Upper lobe of left lung (tissue), 6 donors: ENCODE data around the gene CCNY. TPM values are rescaled to one million over a fixed set of nuclear protein-coding genes. Genes with fewer than 3 reads are reported as not detected.

Experiments used
- ATAC-seq, 2 donors: fragments of 200-7000 bp; cut with Tn5 transposase; one replicate each; pipeline ENCODE4 v1.9.1; 2022; ENCODE audit warnings: mild to moderate bottlenecking in 2 of 2, moderate library complexity in 2 of 2; ENCODE audit not compliant: low FRiP score in 2 of 2
- DNase-seq, 2 donors: peaks; one replicate each; pipeline ENCODE4 v3.0.0-alpha.2; 2019 to 2020
- H3K27ac ChIP-seq, 4 donors: fragments of 200-600 bp; sonication (generic); one replicate each; pipeline ENCODE4 v1.5.1; 2016 to 2019
- H3K27me3 ChIP-seq, 4 donors: fragments of 200-600 bp; sonication (generic); one replicate each; pipeline ENCODE4 v1.5.1; 2017 to 2019
- H3K36me3 ChIP-seq, 4 donors: fragments of 200-600 bp; sonication (generic); one replicate each; pipeline ENCODE4 v1.5.1; 2016 to 2019
- H3K4me1 ChIP-seq, 4 donors: fragments of 200-600 bp; sonication (generic); one replicate each; pipeline ENCODE4 v1.5.1; 2018 to 2019
- H3K4me3 ChIP-seq, 4 donors: fragments of 200-600 bp; sonication (generic); one replicate each; pipeline ENCODE4 v1.5.1; 2017 to 2019; ENCODE audit warnings: mild to moderate bottlenecking in 2 of 4, moderate library complexity in 1 of 4
- H3K9me3 ChIP-seq, 4 donors: fragments of 200-600 bp; sonication (generic); one replicate each; pipeline ENCODE4 v1.5.1; 2018 to 2019
- CTCF ChIP-seq, 6 experiments: fragments of 450-650 bp in 4 of 6; fragments of 200-600 bp in 2 of 6; sonication (generic) in 2 of 6; IDR thresholded peaks; one replicate each; pipeline ENCODE4 v1.5.1; 2016 to 2019; ENCODE audit warnings: antibody characterized with exemption in 6 of 6
- EP300 ChIP-seq, 4 donors: sonication (generic); formaldehyde crosslinking; IDR thresholded peaks; one replicate each; pipeline ENCODE4 v1.5.1; 2017; ENCODE audit warnings: antibody characterized with exemption in 4 of 4, control low read depth in 2 of 4
- POLR2A ChIP-seq, 4 donors: fragments of 450-650 bp; IDR thresholded peaks; one replicate each; pipeline ENCODE4 v1.5.1; 2016 to 2017; ENCODE audit warnings: antibody characterized with exemption in 4 of 4, mild to moderate bottlenecking in 2 of 4
- POLR2AphosphoS5 ChIP-seq, 2 donors: sonication (generic); formaldehyde crosslinking; IDR thresholded peaks; one replicate each; pipeline ENCODE4 v1.5.1; 2017; ENCODE audit warnings: antibody characterized with exemption in 2 of 2
- WGBS, 2 donors: methylation state at CpG; one replicate each; pipeline ENCODE4 v1.1.5; 2017 to 2018; 5-methylcytosine and 5-hydroxymethylcytosine counted together
- total RNA-seq, 6 donors: library from RNA; depleted of rRNA in 4 of 6; stranded (reverse); fragments of >200 nt in 4 of 6; gene quantifications; one replicate each; pipeline versions ENCODE4 v1.1.0 to v1.2.1, GENCODE V29; 2016 to 2021
- donor health status: DM: no; HTN: no; CAD: no; lungs with moderate emphysema.
- donor health status: DM: no; HTN: yes; CAD: no; lungs with severe emphysema.

The CCNY gene
- total RNA-seq, 6 donors from 2014 or later, result 22.0 to 80.8 (median 52.5) TPM

GRCh38 chr10:35456153-35456720, 119.9 kb downstream of the CCNY start:
- no peaks in the 10 kb centered on the region for H3K9me3 ChIP-seq
- no peaks in the 10 kb centered on the region for H3K27me3 ChIP-seq
- H3K4me3 ChIP-seq, result no peak overlapping the region
- TF ChIP-seq CTCF (IDR thresholded peaks at IDR 0.05) (no peak), POLR2A (IDR thresholded peaks at IDR 0.05) (no peak), EP300 (IDR thresholded peaks at IDR 0.05) (no peak), POLR2AphosphoS5 (IDR thresholded peaks at IDR 0.05) (no peak)
- H3K4me1 ChIP-seq, result peaks cover 33 to 70% (median 57%) of the 10 kb centered on the region in 4 donors
- WGBS, 2 donors, result 96 to 100% methylated on average over 3 of the region's 3 CpGs
- no peaks in the 10 kb centered on the region for H3K36me3 ChIP-seq
- no peak for DNase-seq
- no peak overlapping the region for H3K27ac ChIP-seq
- ATAC-seq, result no peak

DNA sequence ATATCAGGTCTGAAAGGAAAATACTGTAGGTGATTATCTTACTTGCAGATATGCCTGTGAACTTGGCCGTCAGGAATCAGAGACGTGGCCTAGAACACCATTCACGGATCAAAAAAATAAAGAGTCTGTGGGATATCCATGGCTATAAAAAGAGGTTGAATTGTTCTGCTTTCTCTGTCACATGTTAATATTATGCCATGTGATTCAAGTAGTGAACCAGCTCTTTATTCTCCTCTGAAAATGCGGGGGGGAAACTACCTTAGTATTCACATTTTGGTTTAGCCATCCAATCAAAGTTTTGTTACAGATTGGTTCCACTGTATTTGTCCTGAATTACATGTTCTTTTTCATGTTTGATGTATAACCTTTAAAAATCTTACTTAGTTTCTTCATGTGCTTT, 120.5 kb downstream of the CCNY start:
- no peak overlapping the region for H3K4me3 ChIP-seq
- H3K36me3 ChIP-seq, result no peaks in the 10 kb centered on the region
- no peaks in the 10 kb centered on the region for H3K27me3 ChIP-seq
- H3K4me1 ChIP-seq, result peaks cover 27 to 69% (median 55%) of the 10 kb centered on the region in 4 donors
- no peak for TF ChIP-seq POLR2A (IDR thresholded peaks at IDR 0.05)
- no peak for TF ChIP-seq POLR2AphosphoS5 (IDR thresholded peaks at IDR 0.05)
- TF ChIP-seq EP300 (IDR thresholded peaks at IDR 0.05), result no peak
- no peak for TF ChIP-seq CTCF (IDR thresholded peaks at IDR 0.05)
- DNase-seq (no peak), ATAC-seq (no peak)
- WGBS, 2 donors, result 90 to 96% methylated on average over 4 of the region's 4 CpGs
- H3K27ac ChIP-seq, result no peak overlapping the region
- no peaks in the 10 kb centered on the region for H3K9me3 ChIP-seq

DNA sequence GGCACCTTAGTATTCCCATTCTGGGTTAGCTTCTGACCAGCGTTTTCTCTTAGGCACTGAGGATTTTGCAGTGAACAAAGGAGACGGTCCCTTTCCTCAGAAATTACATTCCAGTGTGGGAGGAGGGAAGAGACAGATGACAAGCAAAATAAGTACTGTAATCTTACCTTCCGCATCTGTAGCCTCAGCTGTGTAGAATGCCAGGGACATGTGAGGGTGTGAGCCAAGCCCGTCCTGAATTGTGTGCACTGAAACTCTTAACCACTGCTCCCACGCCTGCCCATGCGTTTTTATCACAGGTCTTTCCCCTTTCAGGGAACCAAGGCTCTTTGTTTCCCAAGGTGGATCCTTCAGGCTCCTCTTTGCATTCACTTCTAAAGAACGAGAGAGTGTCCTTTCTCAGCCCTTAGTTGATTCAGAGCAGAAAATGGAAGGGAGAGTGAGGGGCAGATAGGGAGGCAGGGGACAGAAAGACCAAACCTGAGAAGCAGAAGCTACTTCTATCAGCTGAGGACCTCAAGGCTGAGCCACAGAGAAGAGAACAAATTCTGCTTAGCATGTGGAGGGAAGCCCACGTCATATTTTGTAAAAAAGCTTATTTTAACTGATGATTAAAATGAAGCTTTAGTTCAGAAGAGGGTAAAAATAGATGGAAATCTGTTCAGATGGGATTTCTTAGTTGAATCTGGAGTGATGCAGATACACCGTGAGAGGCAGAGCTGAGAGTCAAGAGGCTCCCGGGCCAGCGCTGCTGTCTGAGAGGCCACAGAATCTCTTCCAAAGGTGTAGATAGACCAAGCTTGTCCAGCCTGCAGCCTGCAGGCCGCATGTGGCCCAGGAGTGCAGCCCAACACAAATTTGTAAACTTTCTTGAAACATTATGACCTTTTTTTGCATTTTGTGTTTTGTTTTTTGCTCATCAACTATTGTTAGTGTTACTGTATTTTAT, 122.5 kb downstream of the CCNY start:
- Histone ChIP-seq H3K36me3 (no peaks in the 10 kb centered on the region), H3K27ac (no peak overlapping the region), H3K9me3 (no peaks in the 10 kb centered on the region), H3K4me3 (no peak overlapping the region), H3K27me3 (no peaks in the 10 kb centered on the region), H3K4me1 (peaks cover 44 to 80% (median 64%) of the 10 kb centered on the region in 4 donors)
- ATAC-seq, result no peak
- TF ChIP-seq EP300 (IDR thresholded peaks at IDR 0.05) (no peak), POLR2A (IDR thresholded peaks at IDR 0.05) (no peak), CTCF (IDR thresholded peaks at IDR 0.05) (no peak), POLR2AphosphoS5 (IDR thresholded peaks at IDR 0.05) (no peak)
- DNase-seq, result peak in 1 of 2 donors; percentile 24
- WGBS, 2 donors, result 79 to 83% methylated on average over 12 of the region's 12 CpGs

DNA sequence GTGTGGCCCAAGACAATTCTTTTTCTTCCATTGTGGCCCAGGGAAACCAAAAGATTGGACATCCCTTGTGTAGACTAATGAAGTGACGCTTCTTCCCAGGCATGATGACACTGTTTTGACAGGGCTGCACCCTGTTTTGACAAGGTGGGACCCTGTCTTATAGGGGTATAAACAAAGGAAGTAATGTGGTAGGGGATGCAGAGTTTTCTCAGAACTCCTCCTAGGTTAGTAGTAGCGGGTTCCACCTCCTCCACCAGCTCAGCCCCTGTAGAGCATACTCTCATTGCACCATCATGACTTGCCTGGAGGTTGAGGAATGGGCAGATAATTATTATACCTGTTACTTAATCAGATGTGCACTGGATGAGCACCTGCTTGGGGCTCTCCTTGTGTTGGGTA, 123.1 kb downstream of the CCNY start:
- TF ChIP-seq CTCF (IDR thresholded peaks at IDR 0.05), result no peak
- no peak for TF ChIP-seq EP300 (IDR thresholded peaks at IDR 0.05)
- TF ChIP-seq POLR2AphosphoS5 (IDR thresholded peaks at IDR 0.05), result no peak
- TF ChIP-seq POLR2A (IDR thresholded peaks at IDR 0.05), result no peak
- DNase-seq (no peak), ATAC-seq (no peak)
- Histone ChIP-seq H3K27me3 (no peaks in the 10 kb centered on the region), H3K27ac (no peak overlapping the region), H3K4me1 (peaks cover 45 to 80% (median 64%) of the 10 kb centered on the region in 4 donors), H3K9me3 (no peaks in the 10 kb centered on the region), H3K4me3 (no peak overlapping the region), H3K36me3 (no peaks in the 10 kb centered on the region)
- 94% methylated on average over 2 of the region's 2 CpGs for WGBS, 2 donors
